Measurements from ENCODE around the gene AXDND1.

The AXDND1 gene

GRCh38 chr1:179558078-179558477 is 192.3 kb downstream of the AXDND1 start:
- no peaks in the 10 kb centered on the region for H3K4me1 Mint-ChIP-seq
- H3K27ac Mint-ChIP-seq, result no peak overlapping the region
- no peaks in the 10 kb centered on the region for H3K9me3 Mint-ChIP-seq
- no peak overlapping the region for H3K4me3 Mint-ChIP-seq
- H3K27me3 Mint-ChIP-seq, result peaks cover 6% of the 10 kb centered on the region
- no peaks in the 10 kb centered on the region for H3K36me3 Mint-ChIP-seq

GRCh38 chr1:179575497-179576314 is 209.9 kb downstream of the AXDND1 start, which contains the start of gene NPHS2:
NPHS2 (minus strand) TSS chr1:179575948; CDS start chr1:179575864, 84 bp downstream.
- H3K27me3 Mint-ChIP-seq, result peaks cover 38% of the 10 kb centered on the region
- no peak within 1 kb of the TSS for H3K27ac Mint-ChIP-seq
- H3K4me3 Mint-ChIP-seq, result no peak within 1 kb of the TSS

GRCh38 chr1:179576509-179576908 is 210.7 kb downstream of the AXDND1 start:
- Mint-ChIP-seq H3K36me3 (no peaks in the 10 kb centered on the region), H3K27ac (no peak overlapping the region), H3K9me3 (no peaks in the 10 kb centered on the region), H3K27me3 (peaks cover 34% of the 10 kb centered on the region), H3K4me3 (no peak overlapping the region), H3K4me1 (peaks cover 6% of the 10 kb centered on the region)

More at GRCh38 chr1:179575497-179576314, 209.9 kb downstream of the AXDND1 start, which contains the start of gene NPHS2:
- Mint-ChIP-seq H3K36me3 (no peaks in the 10 kb centered on the region), H3K9me3 (peaks cover 2% of the 10 kb centered on the region), H3K4me1 (peaks cover 6% of the 10 kb centered on the region)

- Mint-ChIP-seq H3K36me3 (no peaks in the 10 kb centered on the region), H3K9me3 (no peaks in the 10 kb centered on the region), H3K4me3 (no peak overlapping the region), H3K27me3 (peaks cover 40% of the 10 kb centered on the region), H3K4me1 (no peaks in the 10 kb centered on the region), H3K27ac (no peak overlapping the region)
Measured at GRCh38 chr1:179583771-179584320, 218.1 kb downstream of the AXDND1 start.

GRCh38 chr1:179586107-179586823 is 220.5 kb downstream of the AXDND1 start:
- no peaks in the 10 kb centered on the region for H3K9me3 Mint-ChIP-seq
- no peak overlapping the region for H3K4me3 Mint-ChIP-seq
- peaks cover 37% of the 10 kb centered on the region for H3K27me3 Mint-ChIP-seq
- H3K4me1 Mint-ChIP-seq, result no peaks in the 10 kb centered on the region
- H3K27ac Mint-ChIP-seq, result no peak overlapping the region
- H3K36me3 Mint-ChIP-seq, result no peaks in the 10 kb centered on the region

- H3K27me3 Mint-ChIP-seq, result peaks cover 39% of the 10 kb centered on the region
- H3K27ac Mint-ChIP-seq, result no peak overlapping the region
- no peaks in the 10 kb centered on the region for H3K36me3 Mint-ChIP-seq
- H3K4me1 Mint-ChIP-seq, result no peaks in the 10 kb centered on the region
- H3K4me3 Mint-ChIP-seq, result no peak overlapping the region
- H3K9me3 Mint-ChIP-seq, result no peaks in the 10 kb centered on the region
Measured at GRCh38 chr1:179587336-179587735, 221.6 kb downstream of the AXDND1 start.

- Mint-ChIP-seq H3K27ac (no peak overlapping the region), H3K4me3 (no peak overlapping the region), H3K27me3 (peaks cover 44% of the 10 kb centered on the region), H3K36me3 (no peaks in the 10 kb centered on the region), H3K4me1 (no peaks in the 10 kb centered on the region), H3K9me3 (no peaks in the 10 kb centered on the region)
Measured at GRCh38 chr1:179588425-179589024, 222.8 kb downstream of the AXDND1 start.

- Mint-ChIP-seq H3K4me3 (no peak overlapping the region), H3K36me3 (no peaks in the 10 kb centered on the region), H3K27me3 (peaks cover 41% of the 10 kb centered on the region), H3K27ac (no peak overlapping the region), H3K4me1 (no peaks in the 10 kb centered on the region), H3K9me3 (no peaks in the 10 kb centered on the region)
Measured at GRCh38 chr1:179589509-179589908, 223.7 kb downstream of the AXDND1 start.

GRCh38 chr1:179590671-179591070 is 224.9 kb downstream of the AXDND1 start:
- H3K9me3 Mint-ChIP-seq, result no peaks in the 10 kb centered on the region
- peaks cover 32% of the 10 kb centered on the region for H3K27me3 Mint-ChIP-seq
- no peak overlapping the region for H3K4me3 Mint-ChIP-seq
- H3K4me1 Mint-ChIP-seq, result no peaks in the 10 kb centered on the region
- no peaks in the 10 kb centered on the region for H3K36me3 Mint-ChIP-seq
- no peak overlapping the region for H3K27ac Mint-ChIP-seq

- Mint-ChIP-seq H3K9me3 (no peaks in the 10 kb centered on the region), H3K36me3 (no peaks in the 10 kb centered on the region), H3K27ac (no peak overlapping the region), H3K27me3 (peaks cover 29% of the 10 kb centered on the region), H3K4me3 (no peak overlapping the region), H3K4me1 (no peaks in the 10 kb centered on the region)
Measured at GRCh38 chr1:179591253-179591591, 225.5 kb downstream of the AXDND1 start.

GRCh38 chr1:179591592-179592580 is 226.1 kb downstream of the AXDND1 start, which contains the start of gene TDRD5:
TDRD5 (plus strand) TSS chr1:179591832; CDS start chr1:179592616, 784 bp downstream.
- peaks cover 30% of the 10 kb centered on the region for H3K27me3 Mint-ChIP-seq
- no peaks in the 10 kb centered on the region for H3K36me3 Mint-ChIP-seq
- no peaks in the 10 kb centered on the region for H3K4me1 Mint-ChIP-seq
- no peak within 1 kb of the TSS for H3K4me3 Mint-ChIP-seq
- H3K27ac Mint-ChIP-seq, result no peak within 1 kb of the TSS
- H3K9me3 Mint-ChIP-seq, result no peaks in the 10 kb centered on the region

GRCh38 chr1:179598631-179599030 is 232.9 kb downstream of the AXDND1 start:
- Mint-ChIP-seq H3K27me3 (peaks cover 9% of the 10 kb centered on the region), H3K4me1 (no peaks in the 10 kb centered on the region), H3K9me3 (no peaks in the 10 kb centered on the region), H3K4me3 (no peak overlapping the region), H3K27ac (no peak overlapping the region), H3K36me3 (no peaks in the 10 kb centered on the region)

- Mint-ChIP-seq H3K27me3 (peaks cover 11% of the 10 kb centered on the region), H3K27ac (no peak overlapping the region), H3K9me3 (no peaks in the 10 kb centered on the region), H3K4me3 (no peak overlapping the region), H3K36me3 (no peaks in the 10 kb centered on the region), H3K4me1 (no peaks in the 10 kb centered on the region)
Measured at GRCh38 chr1:179599623-179600249, 234.0 kb downstream of the AXDND1 start.

GRCh38 chr1:179601093-179601492 is 235.3 kb downstream of the AXDND1 start:
- Mint-ChIP-seq H3K4me1 (no peaks in the 10 kb centered on the region), H3K27me3 (peaks cover 14% of the 10 kb centered on the region), H3K9me3 (peaks cover under 1% of the 10 kb centered on the region), H3K4me3 (no peak overlapping the region), H3K27ac (no peak overlapping the region), H3K36me3 (no peaks in the 10 kb centered on the region)

Data from activated naive CD4-positive, alpha-beta T cell treated with anti-CD3 and anti-CD28 coated beads, Interleukin-2, amount 50 U/mL, for 24 hours (primary cell).